Neural cell (in vitro differentiated cells): Measurements from ENCODE around the gene GASK1A. TPM values are rescaled to one million over a fixed set of nuclear protein-coding genes. Genes with fewer than 3 reads are reported as not detected.

ENCODE experiments used
- H2AFZ ChIP-seq: fragments of 200-600, 300-800 bp; sonication (generic), shearing (Covaris generic); 2 replicates; pipeline ENCODE4 v1.6.0; 2014; ENCODE audit warnings: low read depth, mild to moderate bottlenecking, antibody characterized with exemption, low read length, moderate library complexity
- H3F3A ChIP-seq: fragments of 200-600 bp; shearing (Covaris generic); 2 replicates; pipeline ENCODE4 v1.6.1; 2016; ENCODE audit warnings: mild to moderate bottlenecking, moderate library complexity, mixed read lengths, antibody characterized with exemption, low read length; ENCODE audit not compliant: insufficient read depth, poor library complexity, severe bottlenecking
- H3K27ac ChIP-seq: fragments of 200-600, 300-800 bp; sonication (generic), shearing (Covaris generic); 2 replicates; pipeline ENCODE4 v1.5.1; 2014; ENCODE audit warnings: mild to moderate bottlenecking, low read length, moderate library complexity
- H3K27me3 ChIP-seq: fragments of 300-800, 200-600 bp; sonication (generic), shearing (Covaris generic); 2 replicates; pipeline ENCODE4 v1.6.0; 2014; ENCODE audit warnings: mild to moderate bottlenecking, low read depth, low read length, moderate library complexity; ENCODE audit not compliant: insufficient read depth
- H3K36me3 ChIP-seq: fragments of 300-800, 200-600 bp; sonication (generic), shearing (Covaris generic); 2 replicates; pipeline ENCODE4 v1.5.1; 2014; ENCODE audit warnings: mild to moderate bottlenecking, antibody characterized with exemption, low read length, moderate library complexity; ENCODE audit not compliant: insufficient read depth
- H3K4me2 ChIP-seq: fragments of 300-800, 200-600 bp; sonication (generic), shearing (Covaris generic); 2 replicates; pipeline ENCODE4 v1.6.0; 2014; ENCODE audit warnings: mild to moderate bottlenecking, low read length
- H3K4me3 ChIP-seq: fragments of 300-800, 200-600 bp; sonication (generic), shearing (Covaris generic); 2 replicates; pipeline ENCODE4 v1.5.1; 2014; ENCODE audit warnings: mild to moderate bottlenecking, low read length, moderate library complexity
- H3K79me2 ChIP-seq: fragments of 200-600 bp; shearing (Covaris generic); replicated peaks from 2 replicates; pipeline ENCODE4 v1.6.0; 2014; ENCODE audit warnings: mild to moderate bottlenecking, low read length, moderate library complexity; ENCODE audit not compliant: insufficient read depth
- H3K9ac ChIP-seq: fragments of 300-800, 200-600 bp; sonication (generic), shearing (Covaris generic); 2 replicates; pipeline ENCODE4 v1.6.1; 2016; ENCODE audit warnings: mild to moderate bottlenecking, low read length, mixed read lengths
- H3K9me2 ChIP-seq: fragments of 200-600 bp; shearing (Covaris generic); 2 replicates; pipeline ENCODE4 v1.6.1; 2016; ENCODE audit warnings: mild to moderate bottlenecking, low read length, mixed read lengths; ENCODE audit not compliant: insufficient read depth
- H3K9me3 ChIP-seq: fragments of 200-600, 300-800 bp; sonication (generic), shearing (Covaris generic); 2 replicates; pipeline ENCODE4 v1.6.1; 2016; ENCODE audit warnings: mild to moderate bottlenecking, mixed run types, low read length, moderate library complexity, mixed read lengths
- H4K20me1 ChIP-seq: fragments of 200-600 bp; shearing (Covaris generic); 2 replicates; pipeline ENCODE4 v1.6.1; 2016; ENCODE audit warnings: mild to moderate bottlenecking, mixed run types; ENCODE audit not compliant: insufficient read depth
- EP300 ChIP-seq: fragments of 450-650 bp; conservative IDR thresholded peaks from 2 replicates; pipeline ENCODE4 v1.6.1; 2014; ENCODE audit warnings: antibody characterized with exemption, mild to moderate bottlenecking, moderate library complexity; ENCODE audit not compliant: poor library complexity, severe bottlenecking
- EZH2 ChIP-seq: fragments of 200-600, 300-800 bp; shearing (Covaris generic), sonication (generic); IDR thresholded peaks from 2 replicates; pipeline ENCODE4 v1.6.1; 2014; ENCODE audit warnings: antibody characterized with exemption, low read length, borderline replicate concordance, mild to moderate bottlenecking; ENCODE audit not compliant: insufficient read depth, poor library complexity, severe bottlenecking
- MXI1 ChIP-seq: fragments of 450-650 bp; conservative IDR thresholded peaks from 2 replicates; pipeline ENCODE4 v1.6.1; 2014; ENCODE audit warnings: antibody characterized with exemption, mild to moderate bottlenecking; ENCODE audit not compliant: poor library complexity, severe bottlenecking
- POLR2AphosphoS5 ChIP-seq: IDR thresholded peaks from 2 replicates; pipeline ENCODE4 v1.6.1; 2012
- RAD21 ChIP-seq: fragments of 450-650 bp; conservative IDR thresholded peaks from 2 replicates; pipeline ENCODE4 v1.6.1; 2014; ENCODE audit warnings: antibody characterized with exemption, mild to moderate bottlenecking, moderate library complexity
- SMC3 ChIP-seq: fragments of 450-650 bp; conservative IDR thresholded peaks from 2 replicates; pipeline ENCODE4 v1.6.1; 2014; ENCODE audit warnings: antibody characterized with exemption, mild to moderate bottlenecking, moderate library complexity; ENCODE audit not compliant: poor library complexity
- TAF1 ChIP-seq: IDR thresholded peaks from 2 replicates; pipeline ENCODE4 v1.6.1; 2012; ENCODE audit warnings: low read depth
- polyA plus RNA-seq: library from polyadenylated mRNA; depleted of rRNA; stranded (reverse); fragments of >200 nt; gene quantifications from 2 replicates; pipeline ENCODE4 v1.2.3, GENCODE V29; 2014
- TF ChIP-seq, protein P1 (sequence below): IDR thresholded peaks from 2 replicates; pipeline ENCODE4 v1.6.1; 2012; ENCODE audit warnings: borderline replicate concordance
- TF ChIP-seq, protein P2 (sequence below): fragments of 450-650 bp; IDR thresholded peaks from 2 replicates; pipeline ENCODE4 v1.5.1; 2014; ENCODE audit warnings: antibody characterized with exemption, mild to moderate bottlenecking, moderate library complexity; ENCODE audit not compliant: poor library complexity, severe bottlenecking

Gene GASK1A
- polyA plus RNA-seq, 1 donor from 2014 or later, result not detected

DNA sequence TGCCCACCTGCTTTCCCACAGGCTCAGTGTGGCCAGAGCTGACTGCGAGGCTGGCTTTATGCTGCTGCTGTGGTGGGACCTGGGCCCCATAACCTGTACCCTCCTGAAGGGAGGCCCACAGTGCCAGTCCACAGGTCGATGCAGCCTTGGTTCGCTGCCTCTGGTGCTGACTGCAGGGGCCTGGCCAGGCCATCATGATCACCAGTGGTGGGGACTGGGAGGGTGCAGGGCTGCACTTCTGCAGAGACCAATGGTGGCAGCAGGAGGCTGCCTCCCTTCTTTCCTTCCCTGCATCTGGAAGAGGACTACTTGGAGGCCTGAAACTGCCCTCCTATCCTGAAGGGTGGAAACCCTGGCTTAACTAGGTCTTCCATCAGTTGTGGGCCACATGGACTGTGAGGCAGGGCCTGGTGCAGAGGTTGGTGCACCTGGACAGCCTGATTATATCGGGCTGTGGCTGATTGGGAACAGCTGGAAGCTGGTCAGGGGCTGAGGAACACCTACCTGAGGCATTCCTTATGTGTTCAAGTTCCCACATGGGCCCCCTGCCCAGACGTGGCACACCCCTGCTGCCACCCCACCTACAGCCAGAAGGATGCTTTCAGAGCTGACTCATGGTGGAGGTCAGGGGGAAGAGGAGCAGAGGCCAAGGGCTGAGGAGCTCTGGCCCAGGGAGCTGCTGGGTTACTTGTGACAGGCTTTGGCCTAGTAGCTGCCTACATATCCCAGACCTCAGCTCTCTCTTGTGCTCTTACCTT is 97.0 kb downstream of the GASK1A start:
- no peaks in the 10 kb centered on the region for H3K9me3 ChIP-seq
- H3K9ac ChIP-seq, result no peak overlapping the region
- no peaks in the 10 kb centered on the region for H3F3A ChIP-seq
- H3K27me3 ChIP-seq, result no peaks in the 10 kb centered on the region
- no peaks in the 10 kb centered on the region for H3K79me2 ChIP-seq
- no peak overlapping the region for H3K4me2 ChIP-seq
- H4K20me1 ChIP-seq, result no peaks in the 10 kb centered on the region
- no peak overlapping the region for H3K27ac ChIP-seq
- no peak for TF ChIP-seq EP300
- peaks cover 9% of the 10 kb centered on the region for H3K36me3 ChIP-seq
- no peak overlapping the region for H3K4me3 ChIP-seq
- no peak overlapping the region for H2AFZ ChIP-seq
- H3K9me2 ChIP-seq, result no peaks in the 10 kb centered on the region

DNA sequence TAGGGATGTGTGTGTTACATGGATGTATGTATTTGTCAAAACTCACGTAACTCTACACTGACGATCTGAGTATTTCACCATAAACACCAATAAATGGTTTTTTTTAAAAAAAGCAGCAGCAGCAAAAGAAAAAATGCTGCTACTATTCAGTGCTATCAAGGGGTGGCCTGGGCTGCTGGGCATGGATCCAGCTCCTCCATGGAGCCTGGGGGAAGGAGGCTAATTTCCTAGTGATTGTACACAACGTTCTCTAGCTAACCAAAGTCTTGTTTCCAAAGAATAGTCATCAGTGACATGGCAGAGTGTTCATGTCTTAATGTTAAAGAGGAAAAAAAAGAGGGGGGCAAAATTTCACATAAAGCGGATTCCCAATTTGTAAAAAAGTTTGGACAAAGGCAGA is 97.7 kb downstream of the GASK1A start:
- no peaks in the 10 kb centered on the region for H3K9me3 ChIP-seq

More for the DNA sequence above, 97.7 kb downstream of the GASK1A start:
- no peak overlapping the region for H3K4me2 ChIP-seq
- no peak for TF ChIP-seq MXI1
- TF ChIP-seq POLR2AphosphoS5, result no peak
- TF ChIP-seq RAD21, result no peak
- no peak for TF ChIP-seq TAF1
- TF ChIP-seq EZH2, result no peak
- TF ChIP-seq EP300, result no peak
- TF ChIP-seq, protein P1, sequence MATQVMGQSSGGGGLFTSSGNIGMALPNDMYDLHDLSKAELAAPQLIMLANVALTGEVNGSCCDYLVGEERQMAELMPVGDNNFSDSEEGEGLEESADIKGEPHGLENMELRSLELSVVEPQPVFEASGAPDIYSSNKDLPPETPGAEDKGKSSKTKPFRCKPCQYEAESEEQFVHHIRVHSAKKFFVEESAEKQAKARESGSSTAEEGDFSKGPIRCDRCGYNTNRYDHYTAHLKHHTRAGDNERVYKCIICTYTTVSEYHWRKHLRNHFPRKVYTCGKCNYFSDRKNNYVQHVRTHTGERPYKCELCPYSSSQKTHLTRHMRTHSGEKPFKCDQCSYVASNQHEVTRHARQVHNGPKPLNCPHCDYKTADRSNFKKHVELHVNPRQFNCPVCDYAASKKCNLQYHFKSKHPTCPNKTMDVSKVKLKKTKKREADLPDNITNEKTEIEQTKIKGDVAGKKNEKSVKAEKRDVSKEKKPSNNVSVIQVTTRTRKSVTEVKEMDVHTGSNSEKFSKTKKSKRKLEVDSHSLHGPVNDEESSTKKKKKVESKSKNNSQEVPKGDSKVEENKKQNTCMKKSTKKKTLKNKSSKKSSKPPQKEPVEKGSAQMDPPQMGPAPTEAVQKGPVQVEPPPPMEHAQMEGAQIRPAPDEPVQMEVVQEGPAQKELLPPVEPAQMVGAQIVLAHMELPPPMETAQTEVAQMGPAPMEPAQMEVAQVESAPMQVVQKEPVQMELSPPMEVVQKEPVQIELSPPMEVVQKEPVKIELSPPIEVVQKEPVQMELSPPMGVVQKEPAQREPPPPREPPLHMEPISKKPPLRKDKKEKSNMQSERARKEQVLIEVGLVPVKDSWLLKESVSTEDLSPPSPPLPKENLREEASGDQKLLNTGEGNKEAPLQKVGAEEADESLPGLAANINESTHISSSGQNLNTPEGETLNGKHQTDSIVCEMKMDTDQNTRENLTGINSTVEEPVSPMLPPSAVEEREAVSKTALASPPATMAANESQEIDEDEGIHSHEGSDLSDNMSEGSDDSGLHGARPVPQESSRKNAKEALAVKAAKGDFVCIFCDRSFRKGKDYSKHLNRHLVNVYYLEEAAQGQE, result no peak
- TF ChIP-seq SMC3, result no peak
- TF ChIP-seq, protein P2, sequence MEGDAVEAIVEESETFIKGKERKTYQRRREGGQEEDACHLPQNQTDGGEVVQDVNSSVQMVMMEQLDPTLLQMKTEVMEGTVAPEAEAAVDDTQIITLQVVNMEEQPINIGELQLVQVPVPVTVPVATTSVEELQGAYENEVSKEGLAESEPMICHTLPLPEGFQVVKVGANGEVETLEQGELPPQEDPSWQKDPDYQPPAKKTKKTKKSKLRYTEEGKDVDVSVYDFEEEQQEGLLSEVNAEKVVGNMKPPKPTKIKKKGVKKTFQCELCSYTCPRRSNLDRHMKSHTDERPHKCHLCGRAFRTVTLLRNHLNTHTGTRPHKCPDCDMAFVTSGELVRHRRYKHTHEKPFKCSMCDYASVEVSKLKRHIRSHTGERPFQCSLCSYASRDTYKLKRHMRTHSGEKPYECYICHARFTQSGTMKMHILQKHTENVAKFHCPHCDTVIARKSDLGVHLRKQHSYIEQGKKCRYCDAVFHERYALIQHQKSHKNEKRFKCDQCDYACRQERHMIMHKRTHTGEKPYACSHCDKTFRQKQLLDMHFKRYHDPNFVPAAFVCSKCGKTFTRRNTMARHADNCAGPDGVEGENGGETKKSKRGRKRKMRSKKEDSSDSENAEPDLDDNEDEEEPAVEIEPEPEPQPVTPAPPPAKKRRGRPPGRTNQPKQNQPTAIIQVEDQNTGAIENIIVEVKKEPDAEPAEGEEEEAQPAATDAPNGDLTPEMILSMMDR, result no peak
- H3K79me2 ChIP-seq, result no peaks in the 10 kb centered on the region
- H2AFZ ChIP-seq, result no peak overlapping the region
- no peak overlapping the region for H3K4me3 ChIP-seq
- H3F3A ChIP-seq, result no peaks in the 10 kb centered on the region
- no peaks in the 10 kb centered on the region for H4K20me1 ChIP-seq
- H3K27me3 ChIP-seq, result no peaks in the 10 kb centered on the region
- no peaks in the 10 kb centered on the region for H3K9me2 ChIP-seq
- H3K27ac ChIP-seq, result no peak overlapping the region
- peaks cover 9% of the 10 kb centered on the region for H3K36me3 ChIP-seq
- no peak overlapping the region for H3K9ac ChIP-seq
